ENCODE data around the gene MTX2. TPM values are rescaled to one million over a fixed set of nuclear protein-coding genes. Genes with fewer than 3 reads are reported as not detected.

The MTX2 gene
- total and polyA plus RNA-seq, 2 experiments from 2014 or later: 38.6 to 54.8 TPM

- peaks cover 13% of the 10 kb centered on the region for H3K4me1 ChIP-seq (ENCODE audit: insufficient read depth)
- no peak overlapping the region for H2AFZ ChIP-seq
- 88% methylated on average over 1 of the region's 1 CpG for WGBS (ENCODE audit: low lambda C conversion rate, missing lambda C conversion rate)
- H3K9me2 ChIP-seq (replicated peaks; ENCODE audit: insufficient read depth): no peaks in the 10 kb centered on the region
- no peak for TF ChIP-seq EZH2phosphoT487 (IDR thresholded peaks at IDR 0.05; ENCODE audit: low read depth, severe bottlenecking, unreplicated experiment)
- no peak for TF ChIP-seq CTCF (IDR thresholded peaks at IDR 0.05; ENCODE audit: poor library complexity)
- no peak for TF ChIP-seq EZH2 (IDR thresholded peaks at IDR 0.05; ENCODE audit: borderline replicate concordance)
- H4K20me1 ChIP-seq (ENCODE audit: insufficient read depth, poor library complexity, severe bottlenecking): no peaks in the 10 kb centered on the region
- H3K4me2 ChIP-seq: no peak overlapping the region
- H3K9me3 ChIP-seq (ENCODE audit: low read depth): no peaks in the 10 kb centered on the region
- H3K79me2 ChIP-seq: no peaks in the 10 kb centered on the region
- H3K27me3 ChIP-seq: no peaks in the 10 kb centered on the region
- no peak overlapping the region for H3K27ac ChIP-seq
- no peak overlapping the region for H3K4me3 ChIP-seq
- DNase-seq (ENCODE audit: low spot score): no peak
- H3K36me3 ChIP-seq (replicated peaks; ENCODE audit: insufficient read depth, low read depth): no peaks in the 10 kb centered on the region
Observed at GRCh38 chr2:176321916-176322315, 52.7 kb downstream of the MTX2 start.

- no peaks in the 10 kb centered on the region for H3K27me3 ChIP-seq
- no peak overlapping the region for H3K27ac ChIP-seq
- H3K4me1 ChIP-seq (ENCODE audit: insufficient read depth): peaks cover 13% of the 10 kb centered on the region
- H3K4me3 ChIP-seq: no peak overlapping the region
- H3K9me2 ChIP-seq (replicated peaks; ENCODE audit: insufficient read depth): no peaks in the 10 kb centered on the region
- H3K9me3 ChIP-seq (ENCODE audit: low read depth): no peaks in the 10 kb centered on the region
- DNase-seq (ENCODE audit: low spot score): no peak
- H3K4me2 ChIP-seq: peak overlapping the region; percentile 45
- no peaks in the 10 kb centered on the region for H3K36me3 ChIP-seq (replicated peaks; ENCODE audit: insufficient read depth, low read depth)
- no peaks in the 10 kb centered on the region for H3K79me2 ChIP-seq
- TF ChIP-seq EZH2 (IDR thresholded peaks at IDR 0.05; ENCODE audit: borderline replicate concordance) (no peak), EZH2phosphoT487 (IDR thresholded peaks at IDR 0.05; ENCODE audit: low read depth, severe bottlenecking, unreplicated experiment) (no peak), CTCF (IDR thresholded peaks at IDR 0.05; ENCODE audit: poor library complexity) (no peak)
- 59% methylated on average over 3 of the region's 3 CpGs for WGBS (ENCODE audit: low lambda C conversion rate, missing lambda C conversion rate)
- no peaks in the 10 kb centered on the region for H4K20me1 ChIP-seq (ENCODE audit: insufficient read depth, poor library complexity, severe bottlenecking)
- no peak overlapping the region for H2AFZ ChIP-seq
Observed at GRCh38 chr2:176324862-176325261, 55.6 kb downstream of the MTX2 start.

GRCh38 chr2:176325732-176326131, 56.5 kb downstream of the MTX2 start:
- Histone ChIP-seq H3K4me1 (ENCODE audit: insufficient read depth) (peaks cover 13% of the 10 kb centered on the region), H3K27ac (no peak overlapping the region), H4K20me1 (ENCODE audit: insufficient read depth, poor library complexity, severe bottlenecking) (no peaks in the 10 kb centered on the region), H3K9me3 (ENCODE audit: low read depth) (no peaks in the 10 kb centered on the region), H2AFZ (no peak overlapping the region), H3K27me3 (no peaks in the 10 kb centered on the region), H3K4me3 (no peak overlapping the region), H3K9me2 (replicated peaks; ENCODE audit: insufficient read depth) (no peaks in the 10 kb centered on the region), H3K79me2 (no peaks in the 10 kb centered on the region), H3K36me3 (replicated peaks; ENCODE audit: insufficient read depth, low read depth) (no peaks in the 10 kb centered on the region), H3K4me2 (no peak overlapping the region)
- 82% methylated on average over 1 of the region's 1 CpG for WGBS (ENCODE audit: low lambda C conversion rate, missing lambda C conversion rate)
- DNase-seq (ENCODE audit: low spot score): no peak
- TF ChIP-seq CTCF (IDR thresholded peaks at IDR 0.05; ENCODE audit: poor library complexity) (no peak), EZH2 (IDR thresholded peaks at IDR 0.05; ENCODE audit: borderline replicate concordance) (no peak), EZH2phosphoT487 (IDR thresholded peaks at IDR 0.05; ENCODE audit: low read depth, severe bottlenecking, unreplicated experiment) (no peak)

- H3K79me2 ChIP-seq: no peaks in the 10 kb centered on the region
- WGBS (ENCODE audit: low lambda C conversion rate, missing lambda C conversion rate): 91% methylated on average over 3 of the region's 3 CpGs
- peaks cover 13% of the 10 kb centered on the region for H3K4me1 ChIP-seq (ENCODE audit: insufficient read depth)
- H4K20me1 ChIP-seq (ENCODE audit: insufficient read depth, poor library complexity, severe bottlenecking): no peaks in the 10 kb centered on the region
- no peak overlapping the region for H3K4me3 ChIP-seq
- DNase-seq (ENCODE audit: low spot score): no peak
- no peaks in the 10 kb centered on the region for H3K9me2 ChIP-seq (replicated peaks; ENCODE audit: insufficient read depth)
- no peaks in the 10 kb centered on the region for H3K27me3 ChIP-seq
- H2AFZ ChIP-seq: no peak overlapping the region
- H3K36me3 ChIP-seq (replicated peaks; ENCODE audit: insufficient read depth, low read depth): no peaks in the 10 kb centered on the region
- TF ChIP-seq EZH2phosphoT487 (IDR thresholded peaks at IDR 0.05; ENCODE audit: low read depth, severe bottlenecking, unreplicated experiment) (no peak), EZH2 (IDR thresholded peaks at IDR 0.05; ENCODE audit: borderline replicate concordance) (no peak), CTCF (IDR thresholded peaks at IDR 0.05; ENCODE audit: poor library complexity) (no peak)
- H3K27ac ChIP-seq: no peak overlapping the region
- H3K9me3 ChIP-seq (ENCODE audit: low read depth): no peaks in the 10 kb centered on the region
- no peak overlapping the region for H3K4me2 ChIP-seq
Observed at GRCh38 chr2:176328149-176328548, 58.9 kb downstream of the MTX2 start.

All from hepatocyte (in vitro differentiated cells).